ENCODE data around the gene ZNF362. TPM values are rescaled to one million over a fixed set of nuclear protein-coding genes. Genes with fewer than 3 reads are reported as not detected.

The ZNF362 gene
- total and polyA plus RNA-seq, 2 of the 13 experiments (the other 11 are each of a cell fraction or from before 2014, with no cell fraction given): 8.3 to 14.2 TPM

DNA sequence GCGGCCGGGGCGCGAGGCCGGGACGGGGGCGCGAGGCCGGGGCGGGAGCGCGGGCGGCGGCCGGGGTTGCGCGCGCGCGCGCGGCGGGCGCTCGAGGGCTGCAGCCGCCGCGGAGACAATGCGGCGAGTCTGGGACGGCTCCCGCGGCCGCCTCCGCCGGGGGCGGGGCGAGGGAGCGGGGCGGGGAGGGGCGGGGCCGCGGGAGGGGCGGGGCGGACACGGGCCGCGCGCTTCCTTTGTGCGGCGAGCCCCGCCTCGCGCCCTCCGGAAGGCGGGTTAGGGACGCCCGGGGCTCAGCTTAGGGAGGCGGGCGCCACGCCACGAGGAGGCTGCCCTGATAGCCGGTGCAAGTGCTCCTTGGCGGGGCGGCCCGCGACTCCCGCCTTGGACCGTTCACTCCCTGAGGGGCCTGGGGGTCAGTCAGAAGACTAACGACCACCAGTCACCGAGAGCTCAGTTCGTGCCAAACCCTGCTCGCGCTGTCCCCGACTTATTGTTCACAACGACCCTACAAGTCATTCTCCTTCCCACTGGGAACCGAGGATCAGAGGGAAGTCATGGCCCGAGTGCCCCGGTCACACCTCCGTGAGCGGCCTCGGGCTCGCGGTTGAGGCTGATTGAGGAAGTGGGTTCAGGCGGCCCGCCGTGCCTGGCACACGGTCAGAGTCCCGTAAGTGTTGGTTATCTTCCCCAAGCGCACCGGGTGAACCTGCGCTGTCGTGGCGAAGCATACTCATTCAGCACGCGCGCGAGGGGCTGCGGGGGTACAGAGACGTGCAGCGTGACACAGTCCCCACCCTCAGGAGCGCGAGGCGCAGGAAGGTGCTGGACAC is 93.7 kb downstream of the ZNF362 start (continued):
- TF ChIP-seq, protein P1, sequence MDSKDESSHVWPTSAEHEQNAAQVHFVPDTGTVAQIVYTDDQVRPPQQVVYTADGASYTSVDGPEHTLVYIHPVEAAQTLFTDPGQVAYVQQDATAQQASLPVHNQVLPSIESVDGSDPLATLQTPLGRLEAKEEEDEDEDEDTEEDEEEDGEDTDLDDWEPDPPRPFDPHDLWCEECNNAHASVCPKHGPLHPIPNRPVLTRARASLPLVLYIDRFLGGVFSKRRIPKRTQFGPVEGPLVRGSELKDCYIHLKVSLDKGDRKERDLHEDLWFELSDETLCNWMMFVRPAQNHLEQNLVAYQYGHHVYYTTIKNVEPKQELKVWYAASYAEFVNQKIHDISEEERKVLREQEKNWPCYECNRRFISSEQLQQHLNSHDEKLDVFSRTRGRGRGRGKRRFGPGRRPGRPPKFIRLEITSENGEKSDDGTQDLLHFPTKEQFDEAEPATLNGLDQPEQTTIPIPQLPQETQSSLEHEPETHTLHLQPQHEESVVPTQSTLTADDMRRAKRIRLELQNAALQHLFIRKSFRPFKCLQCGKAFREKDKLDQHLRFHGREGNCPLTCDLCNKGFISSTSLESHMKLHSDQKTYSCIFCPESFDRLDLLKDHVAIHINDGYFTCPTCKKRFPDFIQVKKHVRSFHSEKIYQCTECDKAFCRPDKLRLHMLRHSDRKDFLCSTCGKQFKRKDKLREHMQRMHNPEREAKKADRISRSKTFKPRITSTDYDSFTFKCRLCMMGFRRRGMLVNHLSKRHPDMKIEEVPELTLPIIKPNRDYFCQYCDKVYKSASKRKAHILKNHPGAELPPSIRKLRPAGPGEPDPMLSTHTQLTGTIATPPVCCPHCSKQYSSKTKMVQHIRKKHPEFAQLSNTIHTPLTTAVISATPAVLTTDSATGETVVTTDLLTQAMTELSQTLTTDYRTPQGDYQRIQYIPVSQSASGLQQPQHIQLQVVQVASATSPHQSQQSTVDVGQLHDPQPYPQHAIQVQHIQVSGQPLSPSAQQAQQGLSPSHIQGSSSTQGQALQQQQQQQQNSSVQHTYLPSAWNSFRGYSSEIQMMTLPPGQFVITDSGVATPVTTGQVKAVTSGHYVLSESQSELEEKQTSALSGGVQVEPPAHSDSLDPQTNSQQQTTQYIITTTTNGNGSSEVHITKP (CRISPR knock-in tag; IDR thresholded peaks at IDR 0.05; ENCODE audit: low read depth): 0 out of 2 replicates have a peak, but pooled peaks have one; percentile 15
- TF ChIP-seq, protein P2, sequence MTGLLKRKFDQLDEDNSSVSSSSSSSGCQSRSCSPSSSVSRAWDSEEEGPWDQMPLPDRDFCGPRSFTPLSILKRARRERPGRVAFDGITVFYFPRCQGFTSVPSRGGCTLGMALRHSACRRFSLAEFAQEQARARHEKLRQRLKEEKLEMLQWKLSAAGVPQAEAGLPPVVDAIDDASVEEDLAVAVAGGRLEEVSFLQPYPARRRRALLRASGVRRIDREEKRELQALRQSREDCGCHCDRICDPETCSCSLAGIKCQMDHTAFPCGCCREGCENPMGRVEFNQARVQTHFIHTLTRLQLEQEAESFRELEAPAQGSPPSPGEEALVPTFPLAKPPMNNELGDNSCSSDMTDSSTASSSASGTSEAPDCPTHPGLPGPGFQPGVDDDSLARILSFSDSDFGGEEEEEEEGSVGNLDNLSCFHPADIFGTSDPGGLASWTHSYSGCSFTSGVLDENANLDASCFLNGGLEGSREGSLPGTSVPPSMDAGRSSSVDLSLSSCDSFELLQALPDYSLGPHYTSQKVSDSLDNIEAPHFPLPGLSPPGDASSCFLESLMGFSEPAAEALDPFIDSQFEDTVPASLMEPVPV (CRISPR knock-in tag; IDR thresholded peaks at IDR 0.05): peak; percentile 84; the same call in 1 of the 2 replicates
- TF ChIP-seq ZNF205 (CRISPR knock-in tag; IDR thresholded peaks at IDR 0.05) (0 out of 2 replicates have a peak, but pooled peaks have one; percentile 9), ZNF282 (IDR thresholded peaks at IDR 0.05; ENCODE audit: partially characterized antibody) (no peak), FIP1L1 (IDR thresholded peaks at IDR 0.05; ENCODE audit: borderline replicate concordance, insufficient read depth, low read depth, low read length) (no peak), GPN1 (CRISPR knock-in tag; IDR thresholded peaks at IDR 0.05; ENCODE audit: borderline replicate concordance) (no peak), ARNTL (CRISPR knock-in tag; IDR thresholded peaks at IDR 0.05) (no peak), ZFP82 (CRISPR knock-in tag; IDR thresholded peaks at IDR 0.05; ENCODE audit: borderline replicate concordance) (no peak), SYNCRIP (IDR thresholded peaks at IDR 0.05; ENCODE audit: insufficient read depth, low read depth, low read length) (no peak), ZNF563 (CRISPR knock-in tag; IDR thresholded peaks at IDR 0.05) (peak; percentile 89; the same call in 1 of the 2 replicates), RELA (CRISPR knock-in tag; IDR thresholded peaks at IDR 0.05) (no peak), ZNF569 (CRISPR knock-in tag; IDR thresholded peaks at IDR 0.05; ENCODE audit: borderline replicate concordance) (peak; percentile 62; the same call in 1 of the 2 replicates), ZSCAN31 (CRISPR knock-in tag; IDR thresholded peaks at IDR 0.05; ENCODE audit: low read depth) (peak; percentile 75), ZNF773 (CRISPR knock-in tag; IDR thresholded peaks at IDR 0.05; ENCODE audit: borderline replicate concordance) (no peak), ESRRA (CRISPR knock-in tag; IDR thresholded peaks at IDR 0.05; ENCODE audit: low read depth) (no peak; the same call in 1 of the 2 replicates), ZNF75D (CRISPR knock-in tag; IDR thresholded peaks at IDR 0.05; ENCODE audit: borderline replicate concordance) (no peak), ZNF264 (CRISPR knock-in tag; IDR thresholded peaks at IDR 0.05) (peak; percentile 78), SRSF4 (IDR thresholded peaks at IDR 0.05; ENCODE audit: low read depth, low read length, poor library complexity, severe bottlenecking) (no peak), ZNF780A (CRISPR knock-in tag; IDR thresholded peaks at IDR 0.05) (no peak), ZNF33A (CRISPR knock-in tag; IDR thresholded peaks at IDR 0.05; ENCODE audit: borderline replicate concordance) (no peak), SNAI1 (CRISPR knock-in tag; IDR thresholded peaks at IDR 0.05; ENCODE audit: borderline replicate concordance) (no peak)
- TF ChIP-seq, protein P3, sequence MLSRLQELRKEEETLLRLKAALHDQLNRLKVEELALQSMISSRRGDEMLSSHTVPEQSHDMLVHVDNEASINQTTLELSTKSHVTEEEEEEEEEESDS (CRISPR knock-in tag; IDR thresholded peaks at IDR 0.05; ENCODE audit: borderline replicate concordance): no peak
- TF ChIP-seq, protein P4, sequence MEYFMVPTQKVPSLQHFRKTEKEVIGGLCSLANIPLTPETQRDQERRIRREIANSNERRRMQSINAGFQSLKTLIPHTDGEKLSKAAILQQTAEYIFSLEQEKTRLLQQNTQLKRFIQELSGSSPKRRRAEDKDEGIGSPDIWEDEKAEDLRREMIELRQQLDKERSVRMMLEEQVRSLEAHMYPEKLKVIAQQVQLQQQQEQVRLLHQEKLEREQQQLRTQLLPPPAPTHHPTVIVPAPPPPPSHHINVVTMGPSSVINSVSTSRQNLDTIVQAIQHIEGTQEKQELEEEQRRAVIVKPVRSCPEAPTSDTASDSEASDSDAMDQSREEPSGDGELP (IDR thresholded peaks at IDR 0.05; ENCODE audit: borderline replicate concordance, low read depth): no peak; the same call in 1 of the 2 replicates

All from HepG2 (cell line).